ENCODE measurements around the gene PIK3R6. TPM values are rescaled to one million over a fixed set of nuclear protein-coding genes. Genes with fewer than 3 reads are reported as not detected.

Gene PIK3R6
- total RNA-seq, 1 donor from 2014 or later = not detected

DNA sequence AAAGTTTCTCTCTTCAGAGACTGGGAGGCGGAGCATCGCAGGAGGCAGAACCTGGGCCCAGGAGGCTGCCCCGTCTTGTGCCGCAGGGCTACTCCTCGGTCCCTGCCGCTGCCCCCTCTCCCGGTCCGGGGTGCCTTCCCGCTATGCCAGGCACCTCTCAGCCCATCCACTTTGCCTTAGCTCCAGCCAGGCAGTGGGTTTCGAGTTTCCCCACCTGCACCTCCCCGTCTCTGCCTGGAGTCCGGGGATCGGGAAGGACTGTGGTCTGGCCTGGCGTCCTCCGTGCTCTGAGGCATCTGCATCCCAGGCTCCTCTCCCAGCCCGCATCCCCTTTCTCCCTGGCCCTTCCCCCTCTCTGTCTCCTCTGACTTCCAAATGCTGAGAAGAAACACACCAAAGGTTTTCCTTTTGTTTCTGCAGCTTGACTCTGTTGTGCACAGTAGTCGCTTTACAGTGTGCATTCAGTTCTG lies 26.8 kb upstream of the PIK3R6 start:
- DNase-seq (ENCODE audit: low read depth) = no peak
- no peak overlapping the region for H3K4me3 ChIP-seq (ENCODE audit: low read depth, low read length)
- no peak for TF ChIP-seq CTCF (conservative IDR thresholded peaks at IDR 0.05; ENCODE audit: low read depth, low read length)

DNA sequence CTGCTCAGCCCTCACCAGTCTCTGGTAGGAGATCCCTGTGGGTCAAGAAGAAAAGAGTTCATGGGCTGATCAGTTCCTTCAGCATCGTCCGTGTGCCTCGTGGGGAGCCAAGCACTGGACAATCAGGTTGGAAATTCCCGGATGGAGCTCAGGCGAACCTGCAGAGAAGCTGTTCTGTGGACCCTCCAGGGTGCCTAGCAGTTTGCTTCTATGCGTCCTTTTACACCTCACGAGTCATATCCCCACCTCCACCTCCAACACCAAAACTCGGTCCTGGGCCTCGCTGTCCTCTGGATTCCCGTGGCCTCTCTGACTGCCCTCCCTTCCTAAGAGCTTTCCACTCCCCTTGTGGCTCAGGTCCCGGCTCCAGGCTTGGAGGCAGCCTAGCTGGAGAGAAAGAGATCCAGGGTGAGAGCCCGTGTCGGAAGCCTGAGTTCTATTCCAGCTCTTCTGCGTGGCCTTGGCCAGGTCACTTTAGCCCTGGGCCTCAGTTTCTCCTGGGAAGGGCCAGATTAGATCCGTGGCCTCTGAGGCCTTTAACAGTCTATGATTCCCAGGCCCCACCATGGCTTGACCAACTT lies 26.2 kb upstream of the PIK3R6 start:
- TF ChIP-seq CTCF (conservative IDR thresholded peaks at IDR 0.05; ENCODE audit: low read depth, low read length) = no peak
- DNase-seq (ENCODE audit: low read depth) = no peak
- H3K4me3 ChIP-seq (ENCODE audit: low read depth, low read length) = no peak overlapping the region

GRCh38 chr17:8893059-8893458 lies 25.6 kb upstream of the PIK3R6 start:
- no peak for DNase-seq (ENCODE audit: low read depth)
- H3K4me3 ChIP-seq (ENCODE audit: low read depth, low read length) = no peak overlapping the region
- no peak for TF ChIP-seq CTCF (conservative IDR thresholded peaks at IDR 0.05; ENCODE audit: low read depth, low read length)

GRCh38 chr17:8892338-8892690 lies 24.8 kb upstream of the PIK3R6 start:
- no peak for TF ChIP-seq CTCF (conservative IDR thresholded peaks at IDR 0.05; ENCODE audit: low read depth, low read length)
- H3K4me3 ChIP-seq (ENCODE audit: low read depth, low read length) = no peak overlapping the region
- no peak for DNase-seq (ENCODE audit: low read depth)

DNA sequence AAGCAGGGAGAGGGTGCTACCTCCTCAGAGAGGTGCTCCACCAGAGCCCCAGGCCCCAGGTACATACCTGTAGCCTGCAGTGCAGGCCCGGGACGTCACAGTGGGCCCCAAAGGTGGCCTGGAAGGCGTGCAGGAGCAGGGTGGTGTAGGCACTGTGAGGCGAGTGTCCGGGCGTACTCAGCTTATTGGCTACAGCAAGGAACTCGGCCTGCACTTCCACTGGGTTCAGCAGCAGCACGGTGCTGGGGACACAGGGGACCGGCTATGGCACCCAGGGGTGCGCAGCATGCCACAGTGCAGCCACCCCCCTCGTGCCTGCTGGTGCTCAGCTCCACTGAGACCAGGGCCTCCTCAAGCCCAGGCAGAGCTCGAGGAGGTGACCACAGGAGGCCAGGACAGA lies 23.2 kb upstream of the PIK3R6 start:
- H3K4me3 ChIP-seq (ENCODE audit: low read depth, low read length) = no peak overlapping the region
- TF ChIP-seq CTCF (conservative IDR thresholded peaks at IDR 0.05; ENCODE audit: low read depth, low read length) = no peak

GRCh38 chr17:8889458-8890210 lies 22.2 kb upstream of the PIK3R6 start:
- no peak for TF ChIP-seq CTCF (conservative IDR thresholded peaks at IDR 0.05; ENCODE audit: low read depth, low read length)
- no peak overlapping the region for H3K4me3 ChIP-seq (ENCODE audit: low read depth, low read length)
- no peak for DNase-seq (ENCODE audit: low read depth)

More for the DNA sequence above, 23.2 kb upstream of the PIK3R6 start:
- no peak for DNase-seq (ENCODE audit: low read depth)

All from epithelial cell of proximal tubule (primary cell).